ENCODE results near the gene IGSF22.
"Not testable (repeated sequence)": the region's sequence is repeated elsewhere in the genome, so short reads cannot be mapped to it uniquely, and the experiment has no call there.

IGSF22 gene

DNA sequence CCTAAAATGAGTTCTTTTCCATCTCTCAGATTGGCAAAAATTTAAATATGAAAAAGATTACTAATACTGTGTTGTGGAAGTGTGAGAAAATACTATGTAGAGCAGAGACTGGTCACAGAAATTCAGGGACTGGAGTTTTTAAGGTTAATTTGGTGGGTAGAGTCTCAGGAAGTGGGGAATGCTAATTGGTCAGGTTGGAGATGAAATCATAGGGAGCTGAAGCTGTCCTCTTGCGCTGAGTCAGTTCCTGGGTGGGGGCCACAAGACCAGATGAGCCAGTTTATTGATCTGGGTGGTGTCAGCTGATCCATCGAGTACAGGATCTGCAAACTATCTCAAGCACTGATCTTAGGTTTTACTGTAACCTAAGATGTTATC is 56.8 kb downstream of the IGSF22 start:
- TF ChIP-seq ZNF266 (tag by site-specific recombination; IDR thresholded peaks at IDR 0.05; ENCODE audit: low read depth), result no peak
- TF ChIP-seq ZNF23 (tag by site-specific recombination; IDR thresholded peaks at IDR 0.05; ENCODE audit: borderline replicate concordance), result no peak
- no peak for TF ChIP-seq ZNF623 (tag by site-specific recombination; IDR thresholded peaks at IDR 0.05)
- no peak for TF ChIP-seq ZBTB11 (tag by site-specific recombination; conservative IDR thresholded peaks at IDR 0.05; ENCODE audit: low read depth)
- TF ChIP-seq ZSCAN16 (tag by site-specific recombination; IDR thresholded peaks at IDR 0.05), result no peak
- no peak for TF ChIP-seq ZNF654 (tag by site-specific recombination; IDR thresholded peaks at IDR 0.05; ENCODE audit: low read depth)
- TF ChIP-seq, protein P1, sequence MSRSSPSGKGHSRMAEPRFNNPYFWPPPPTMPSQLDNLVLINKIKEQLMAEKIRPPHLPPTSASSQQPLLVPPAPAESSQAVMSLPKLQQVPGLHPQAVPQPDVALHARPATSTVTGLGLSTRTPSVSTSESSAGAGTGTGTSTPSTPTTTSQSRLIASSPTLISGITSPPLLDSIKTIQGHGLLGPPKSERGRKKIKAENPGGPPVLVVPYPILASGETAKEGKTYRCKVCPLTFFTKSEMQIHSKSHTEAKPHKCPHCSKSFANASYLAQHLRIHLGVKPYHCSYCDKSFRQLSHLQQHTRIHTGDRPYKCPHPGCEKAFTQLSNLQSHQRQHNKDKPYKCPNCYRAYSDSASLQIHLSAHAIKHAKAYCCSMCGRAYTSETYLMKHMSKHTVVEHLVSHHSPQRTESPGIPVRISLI (tag by site-specific recombination; IDR thresholded peaks at IDR 0.05), result no peak
- no peak for TF ChIP-seq ZNF433 (tag by site-specific recombination; IDR thresholded peaks at IDR 0.05; ENCODE audit: low read depth)
- no peak for TF ChIP-seq SP3 (tag by site-specific recombination; IDR thresholded peaks at IDR 0.05)
- TF ChIP-seq ZNF549 (tag by site-specific recombination; IDR thresholded peaks at IDR 0.05), result no peak
- no peak for TF ChIP-seq KLF16 (tag by site-specific recombination; IDR thresholded peaks at IDR 0.05)
- Histone ChIP-seq H3K4me3 (ENCODE audit: low read depth, low read length) (no peak overlapping the region), H3K4me1 (ENCODE audit: control insufficient read depth, insufficient read depth, low read length) (no peaks in the 10 kb centered on the region), H3K27ac (ENCODE audit: extremely low read depth, low read depth, low read length) (no peak overlapping the region), H3K9me3 (ENCODE audit: control insufficient read depth, insufficient read depth, low read depth, low read length) (no peaks in the 10 kb centered on the region), H3K36me3 (ENCODE audit: control insufficient read depth in 2 of 2, insufficient read depth in 1 of 2, low read length in 2 of 2) (no peaks in the 10 kb centered on the region)
- ChIA-PET CTCF (interaction anchor here (0.6 to 1.2 kb wide), 4 partner anchors 17 to 65 kb away, joined by 3 to 5 read pairs (median 4); no protein-coding TSS in a partner anchor), POLR2A (no interaction called here)

- no peak for TF ChIP-seq ZNF585B (tag by site-specific recombination; IDR thresholded peaks at IDR 0.05)
- TF ChIP-seq KLF16 (tag by site-specific recombination; IDR thresholded peaks at IDR 0.05), result no peak
- no peak for TF ChIP-seq ZSCAN30 (tag by site-specific recombination; IDR thresholded peaks at IDR 0.05)
- TF ChIP-seq SALL2 (tag by site-specific recombination; IDR thresholded peaks at IDR 0.05; ENCODE audit: borderline replicate concordance), result no peak
- no peak for TF ChIP-seq ZNF548 (tag by site-specific recombination; IDR thresholded peaks at IDR 0.05)
- no peak for TF ChIP-seq ZEB2 (tag by site-specific recombination; IDR thresholded peaks at IDR 0.05)
- TF ChIP-seq KLF17 (tag by site-specific recombination; IDR thresholded peaks at IDR 0.05), result no peak
- TF ChIP-seq, protein P2, sequence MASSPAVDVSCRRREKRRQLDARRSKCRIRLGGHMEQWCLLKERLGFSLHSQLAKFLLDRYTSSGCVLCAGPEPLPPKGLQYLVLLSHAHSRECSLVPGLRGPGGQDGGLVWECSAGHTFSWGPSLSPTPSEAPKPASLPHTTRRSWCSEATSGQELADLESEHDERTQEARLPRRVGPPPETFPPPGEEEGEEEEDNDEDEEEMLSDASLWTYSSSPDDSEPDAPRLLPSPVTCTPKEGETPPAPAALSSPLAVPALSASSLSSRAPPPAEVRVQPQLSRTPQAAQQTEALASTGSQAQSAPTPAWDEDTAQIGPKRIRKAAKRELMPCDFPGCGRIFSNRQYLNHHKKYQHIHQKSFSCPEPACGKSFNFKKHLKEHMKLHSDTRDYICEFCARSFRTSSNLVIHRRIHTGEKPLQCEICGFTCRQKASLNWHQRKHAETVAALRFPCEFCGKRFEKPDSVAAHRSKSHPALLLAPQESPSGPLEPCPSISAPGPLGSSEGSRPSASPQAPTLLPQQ (tag by site-specific recombination; IDR thresholded peaks at IDR 0.05), result no peak
- no peak for TF ChIP-seq ZNF223 (tag by site-specific recombination; IDR thresholded peaks at IDR 0.05)
- no peak for TF ChIP-seq ZNF792 (tag by site-specific recombination; IDR thresholded peaks at IDR 0.05)
- TF ChIP-seq ZNF311 (tag by site-specific recombination; IDR thresholded peaks at IDR 0.05; ENCODE audit: borderline replicate concordance), result no peak
- no peak for TF ChIP-seq ZNF132 (tag by site-specific recombination; IDR thresholded peaks at IDR 0.05; ENCODE audit: borderline replicate concordance)
- no peak for TF ChIP-seq ZNF394 (tag by site-specific recombination; IDR thresholded peaks at IDR 0.05; ENCODE audit: borderline replicate concordance)
- TF ChIP-seq ZFP41 (tag by site-specific recombination; IDR thresholded peaks at IDR 0.05; ENCODE audit: borderline replicate concordance), result no peak
- no peak for TF ChIP-seq ZNF335 (tag by site-specific recombination; conservative IDR thresholded peaks at IDR 0.05)
- ChIA-PET POLR2A (no interaction called here), CTCF (no interaction called here)
- Histone ChIP-seq H3K4me1 (ENCODE audit: control insufficient read depth, insufficient read depth, low read length) (no peaks in the 10 kb centered on the region), H3K36me3 (ENCODE audit: control insufficient read depth in 2 of 2, insufficient read depth in 1 of 2, low read length in 2 of 2) (no peaks in the 10 kb centered on the region), H3K4me3 (ENCODE audit: low read depth, low read length) (no peak overlapping the region), H3K27ac (ENCODE audit: extremely low read depth, low read depth, low read length) (no peak overlapping the region), H3K9me3 (ENCODE audit: control insufficient read depth, insufficient read depth, low read depth, low read length) (no peaks in the 10 kb centered on the region)
Observed at GRCh38 chr11:18668131-18668530, 57.9 kb downstream of the IGSF22 start.

- H3K36me3 ChIP-seq (ENCODE audit: control insufficient read depth in 2 of 2, insufficient read depth in 1 of 2, low read length in 2 of 2); H3K27ac ChIP-seq (ENCODE audit: extremely low read depth, low read depth, low read length); H3K9me3 ChIP-seq (ENCODE audit: control insufficient read depth, insufficient read depth, low read depth, low read length); H3K4me1 ChIP-seq (ENCODE audit: control insufficient read depth, insufficient read depth, low read length); POLR2A ChIA-PET; H3K4me3 ChIP-seq (ENCODE audit: low read depth, low read length): not testable (repeated sequence)
- CTCF ChIA-PET, result interaction anchor here (0.7 to 1.3 kb wide), 2 partner anchors 13 to 103 kb away, joined by 3 to 7 read pairs; no protein-coding TSS in a partner anchor
Observed at GRCh38 chr11:18665353-18665872, 60.6 kb downstream of the IGSF22 start.
